NK-92 (cell line): ENCODE measurements around the gene PRKACG.
"Not testable (repeated sequence)": the region's sequence is repeated elsewhere in the genome, so short reads cannot be mapped to it uniquely, and the experiment has no call there.

ENCODE experiments used
- DNase-seq: peaks from one replicate; lab custom pipeline; 2025; ENCODE audit not compliant: unreplicated experiment; lab: John Stamatoyannopoulos, UW

Gene PRKACG

DNA sequence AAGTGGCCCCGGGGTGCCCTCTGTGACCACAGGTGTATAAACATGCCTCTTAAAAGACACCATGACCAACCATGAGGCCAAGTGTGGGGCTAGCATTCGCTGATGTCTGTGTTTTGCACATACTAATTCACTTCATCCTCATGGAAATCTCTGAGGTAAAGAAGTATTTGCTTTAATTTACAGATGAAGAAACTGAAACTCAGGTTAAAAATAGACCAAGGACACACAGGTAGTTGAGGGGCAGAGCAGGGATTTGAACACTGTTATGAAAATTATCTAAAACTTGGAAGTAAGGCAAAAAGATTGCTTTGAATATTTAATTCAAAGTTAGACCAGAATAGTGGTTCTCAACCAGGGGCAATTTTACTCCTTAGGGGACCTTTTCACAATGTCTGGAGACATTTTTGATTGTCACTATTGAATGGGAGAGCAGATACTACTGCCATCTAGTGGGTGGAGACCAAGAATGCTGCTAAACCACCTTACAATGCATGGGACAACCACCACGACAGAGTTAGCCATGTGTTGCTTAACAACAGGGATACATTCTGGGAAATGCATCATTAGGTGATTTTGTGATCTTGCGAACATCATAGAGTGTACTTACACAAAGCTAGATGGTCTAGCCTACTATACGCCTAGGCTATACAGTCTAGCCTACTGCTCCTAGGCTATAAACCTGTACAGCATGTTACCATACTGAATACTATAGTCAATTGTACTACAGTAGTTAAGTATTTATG, 13.6 kb upstream of the PRKACG start:
- DNase-seq, result no peak

DNA sequence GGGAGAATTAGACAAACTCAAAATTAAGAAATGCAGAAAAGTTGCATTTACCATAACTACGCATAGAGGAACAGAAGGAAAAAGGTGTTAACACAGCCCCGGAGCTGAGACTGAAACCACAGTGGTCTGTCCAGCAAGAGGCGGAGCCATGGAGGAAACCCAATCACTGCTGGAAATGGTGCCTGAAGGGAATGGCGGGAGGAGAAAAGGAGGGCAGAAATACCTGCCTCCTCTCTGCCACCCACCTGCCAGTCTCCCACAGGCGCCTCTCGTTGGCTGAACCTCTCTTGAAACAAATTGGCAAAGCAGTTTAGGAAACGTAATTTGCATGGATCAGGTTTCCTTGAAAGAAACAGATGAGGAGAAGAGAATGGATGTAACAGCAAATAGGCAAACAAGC, 9.7 kb upstream of the PRKACG start:
- no peak for DNase-seq

DNA sequence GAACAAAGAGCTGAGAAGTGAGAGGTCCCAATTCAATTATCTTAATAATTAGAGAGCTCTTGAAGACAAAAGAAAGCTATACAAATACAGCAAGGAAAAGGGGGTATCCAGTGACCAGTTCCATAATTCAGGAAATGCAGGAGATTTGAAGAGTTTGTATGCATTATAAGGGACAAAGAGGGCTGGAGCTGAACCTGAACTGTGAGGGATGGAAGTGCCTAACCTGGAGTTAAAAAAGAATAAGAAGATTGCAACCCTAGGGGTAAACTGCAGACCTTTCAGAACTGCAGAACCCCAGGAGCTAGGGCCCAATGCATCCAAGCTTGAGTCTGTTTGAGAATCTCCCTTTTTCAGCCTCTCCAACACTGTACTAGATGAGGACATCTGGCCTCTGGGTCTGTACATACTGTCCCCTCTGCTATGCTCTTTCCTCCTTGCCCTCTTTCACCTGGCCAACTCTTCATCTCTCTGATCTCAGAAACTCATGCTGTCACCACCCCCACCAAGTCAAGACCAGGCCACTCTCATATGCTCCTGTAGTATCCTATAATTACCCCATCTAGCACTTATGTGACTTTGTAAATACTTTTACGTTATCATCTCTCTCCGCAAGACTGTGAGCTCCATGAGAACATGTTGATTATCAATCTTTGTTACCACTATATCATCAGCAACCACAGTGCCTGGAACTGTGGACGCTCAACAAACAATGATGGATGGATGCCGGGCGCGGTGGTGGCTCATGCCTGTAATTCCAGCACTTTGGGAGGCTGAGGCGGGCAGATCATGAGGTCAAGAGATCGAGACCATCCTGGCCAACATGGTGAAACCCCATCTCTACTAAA, 6.6 kb upstream of the PRKACG start:
- DNase-seq, result no peak

DNA sequence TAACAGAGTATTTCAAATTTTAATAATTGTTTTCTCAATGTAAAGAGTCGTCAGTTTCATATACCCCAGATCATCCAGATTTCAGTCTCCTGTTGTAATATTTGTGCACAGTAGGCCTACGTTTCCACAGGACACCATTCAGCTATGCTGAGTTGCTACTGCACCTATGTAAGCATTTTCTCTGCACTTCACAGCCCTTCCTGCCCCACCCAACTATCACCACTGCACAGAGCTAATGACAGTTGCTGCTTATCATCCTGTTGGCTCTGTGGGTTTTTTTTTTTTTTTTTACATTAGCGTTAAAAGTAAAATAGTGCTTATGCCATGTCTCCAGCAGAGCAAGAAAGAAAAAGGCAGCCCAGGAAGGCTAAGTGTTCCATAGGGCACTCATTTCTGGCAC, 5.9 kb upstream of the PRKACG start:
- no peak for DNase-seq

DNA sequence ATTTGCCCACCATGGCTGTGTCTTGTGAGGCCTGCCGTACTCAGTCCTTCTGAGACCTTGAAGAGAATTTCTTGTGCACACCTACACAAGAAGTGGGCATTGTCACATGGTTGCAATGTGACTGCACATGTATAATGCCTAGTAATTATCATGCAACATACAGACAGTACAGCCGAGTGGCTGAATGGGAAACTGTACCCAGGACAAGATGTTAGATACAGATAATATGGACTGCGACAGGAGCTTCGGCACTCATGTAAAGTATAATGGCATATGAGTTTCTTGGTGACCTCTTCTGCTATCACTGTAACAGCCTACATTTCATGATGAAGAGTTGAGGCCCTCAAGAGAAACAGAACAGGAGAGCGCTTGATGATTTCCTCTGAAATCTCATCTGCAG, 4.8 kb upstream of the PRKACG start:
- no peak for DNase-seq

DNA sequence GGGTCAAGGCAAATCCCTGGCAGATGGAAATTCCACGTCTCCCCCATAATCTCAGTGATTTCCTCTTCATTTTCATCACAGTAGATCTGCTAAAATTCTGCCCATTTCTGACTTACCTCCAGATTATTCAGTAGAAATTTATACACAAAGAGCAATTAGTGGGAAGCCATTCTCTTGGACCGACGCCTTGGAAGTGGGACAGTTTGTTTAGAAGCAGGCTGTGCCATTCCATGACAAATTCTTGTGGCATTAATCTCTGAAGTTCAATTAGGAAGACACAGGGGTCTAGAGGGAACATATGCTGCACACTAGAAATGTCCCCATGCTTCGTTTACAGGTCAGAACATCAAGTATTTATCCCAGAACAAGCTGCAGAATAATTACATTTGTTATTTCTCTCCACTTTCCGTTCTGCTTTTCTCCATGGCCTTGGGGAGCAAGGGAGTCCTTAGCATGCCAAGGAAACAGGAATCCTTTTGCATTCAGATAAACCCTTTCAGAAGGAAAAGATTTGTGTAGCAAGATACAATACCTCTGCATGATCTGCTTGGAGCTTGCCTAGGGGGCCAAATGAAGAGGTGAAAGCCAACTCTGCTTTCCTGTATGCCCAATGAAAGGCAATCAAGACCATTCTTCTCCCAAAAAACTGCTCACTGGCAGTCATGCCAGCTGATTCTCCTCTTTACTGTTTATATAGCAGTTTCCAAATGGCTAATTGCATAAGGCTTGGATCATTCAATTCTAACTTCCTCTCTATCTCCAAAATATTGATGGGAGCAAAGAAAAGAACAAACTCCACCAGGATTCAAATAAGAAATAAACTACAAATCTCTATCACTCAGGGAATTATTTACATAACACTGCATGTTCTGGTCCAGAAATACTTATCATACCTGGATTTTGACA, 2.5 kb upstream of the PRKACG start:
- no peak for DNase-seq

DNA sequence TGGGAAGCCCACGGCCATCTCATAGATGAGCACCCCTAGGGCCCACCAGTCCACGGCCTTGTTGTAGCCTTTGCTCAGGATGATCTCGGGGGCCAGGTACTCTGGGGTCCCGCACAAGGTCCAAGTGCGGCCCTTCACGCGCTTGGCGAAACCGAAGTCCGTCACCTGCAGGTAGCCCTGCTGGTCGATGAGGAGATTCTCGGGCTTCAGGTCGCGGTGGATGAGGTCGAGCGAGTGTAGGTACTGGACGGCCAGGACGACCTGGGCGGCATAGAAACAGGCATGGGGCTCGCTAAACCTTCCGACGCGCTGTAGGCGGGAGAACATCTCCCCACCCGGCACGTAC, 558 bp downstream of the PRKACG start:
- DNase-seq, result no peak

DNA sequence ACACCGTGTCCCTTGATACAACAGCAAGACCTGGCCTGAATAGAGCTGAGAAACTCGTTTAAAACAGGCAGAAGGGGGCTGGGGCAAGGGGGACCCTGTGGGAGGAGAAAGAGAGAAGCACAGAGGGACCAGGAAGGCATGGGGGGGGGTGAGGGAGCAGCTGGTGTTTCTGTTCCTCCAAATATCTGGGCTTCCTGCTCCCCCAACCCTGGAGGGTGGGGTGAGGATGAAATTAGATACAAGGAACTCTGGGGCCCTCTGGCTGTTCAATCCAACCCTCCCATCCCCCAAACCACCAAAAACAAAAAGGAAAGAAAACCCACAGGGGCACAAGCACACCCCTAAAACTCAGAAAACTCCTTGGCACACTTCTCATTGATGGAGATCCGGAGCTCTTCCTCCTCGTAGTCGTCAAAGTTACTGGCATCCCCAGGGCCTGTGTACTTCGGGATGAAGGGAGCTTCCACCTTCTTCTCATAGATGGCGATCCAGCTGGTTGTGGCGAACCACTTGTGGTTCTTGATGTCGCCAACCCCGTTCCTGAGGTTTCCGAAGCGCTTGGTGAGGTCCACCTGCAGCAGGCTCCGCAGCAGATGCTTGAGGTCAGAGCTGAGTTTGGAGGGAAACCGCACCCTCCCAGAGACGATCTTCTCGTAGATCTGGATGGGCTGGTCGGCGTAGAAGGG, 1.1 kb downstream of the PRKACG start:
- no peak for DNase-seq

DNA sequence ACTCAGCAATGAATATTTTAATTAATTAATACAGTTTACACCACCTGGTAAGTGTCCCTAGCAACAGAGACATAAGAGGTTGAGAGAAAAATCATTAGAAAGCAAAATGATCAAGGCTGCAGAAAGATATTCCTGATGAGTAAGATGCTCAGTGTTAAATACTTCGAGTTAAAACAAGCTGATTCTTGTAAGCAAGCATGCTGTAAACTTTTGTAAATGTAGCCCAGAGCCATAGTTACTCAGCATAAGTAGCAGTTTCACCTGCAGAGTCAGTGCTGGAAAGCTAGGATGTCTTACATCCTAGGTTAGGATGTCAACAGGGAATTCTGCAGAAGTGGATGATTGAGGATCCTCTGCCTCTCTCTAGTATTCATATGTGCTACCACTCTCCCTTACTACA, 4.2 kb downstream of the PRKACG start:
- no peak for DNase-seq

DNA sequence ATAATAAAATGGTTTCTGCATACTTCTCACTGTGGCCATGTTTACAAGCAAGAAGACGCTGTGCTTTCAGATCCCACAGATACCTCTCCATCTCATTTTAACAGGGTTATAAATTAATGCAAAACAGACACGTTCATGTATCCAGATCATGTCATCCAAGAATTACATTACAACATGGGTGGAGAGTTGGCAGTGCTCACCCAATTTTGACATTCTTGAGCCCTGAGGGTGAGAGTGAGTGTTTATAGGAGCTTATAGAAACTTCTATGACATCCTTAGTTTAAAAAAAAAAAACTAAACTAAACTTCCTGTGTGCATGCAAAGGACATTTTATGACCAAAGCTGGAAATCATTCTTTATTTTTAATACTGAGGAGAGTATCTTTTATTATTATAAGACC, 9.1 kb downstream of the PRKACG start:
- no peak for DNase-seq

DNA sequence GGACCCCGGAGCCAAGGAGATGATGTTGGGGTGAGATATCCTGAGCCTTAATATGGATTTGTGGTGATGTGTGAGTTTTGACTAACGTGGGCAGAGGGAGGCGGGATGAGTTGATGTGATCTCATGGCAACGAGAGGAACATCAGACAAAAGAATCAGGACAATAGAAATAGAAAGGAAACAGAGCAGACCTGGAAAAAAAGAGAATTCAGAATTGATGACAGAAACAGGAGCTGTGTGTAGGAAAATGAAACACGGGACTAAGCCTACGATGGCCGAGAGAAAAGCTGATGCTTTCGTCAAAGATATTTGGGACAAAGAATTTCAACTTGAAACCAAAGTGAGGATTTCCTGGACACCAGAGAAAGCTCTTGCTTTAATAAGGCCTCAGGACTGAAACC, 10.9 kb downstream of the PRKACG start:
- no peak for DNase-seq

DNA sequence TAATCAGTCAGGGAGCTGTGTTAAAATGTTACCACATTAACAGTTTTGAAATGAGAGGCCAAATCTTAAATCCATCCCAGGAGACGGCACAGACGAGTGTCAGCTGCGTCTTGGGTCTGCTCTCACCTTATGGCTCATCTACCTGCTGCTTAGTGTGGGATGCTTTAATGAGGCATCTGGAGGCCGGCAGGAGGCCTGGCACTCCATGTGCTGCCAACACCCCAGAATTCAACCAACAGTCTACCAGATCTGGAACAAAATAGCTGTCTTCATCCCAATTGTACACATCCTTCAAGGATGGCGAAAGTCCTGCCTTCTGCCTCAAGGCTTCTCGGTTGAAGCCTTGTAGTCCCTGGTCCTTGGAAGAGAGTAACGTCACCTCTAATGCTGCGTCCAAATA, 12.0 kb downstream of the PRKACG start:
- no peak for DNase-seq

DNA sequence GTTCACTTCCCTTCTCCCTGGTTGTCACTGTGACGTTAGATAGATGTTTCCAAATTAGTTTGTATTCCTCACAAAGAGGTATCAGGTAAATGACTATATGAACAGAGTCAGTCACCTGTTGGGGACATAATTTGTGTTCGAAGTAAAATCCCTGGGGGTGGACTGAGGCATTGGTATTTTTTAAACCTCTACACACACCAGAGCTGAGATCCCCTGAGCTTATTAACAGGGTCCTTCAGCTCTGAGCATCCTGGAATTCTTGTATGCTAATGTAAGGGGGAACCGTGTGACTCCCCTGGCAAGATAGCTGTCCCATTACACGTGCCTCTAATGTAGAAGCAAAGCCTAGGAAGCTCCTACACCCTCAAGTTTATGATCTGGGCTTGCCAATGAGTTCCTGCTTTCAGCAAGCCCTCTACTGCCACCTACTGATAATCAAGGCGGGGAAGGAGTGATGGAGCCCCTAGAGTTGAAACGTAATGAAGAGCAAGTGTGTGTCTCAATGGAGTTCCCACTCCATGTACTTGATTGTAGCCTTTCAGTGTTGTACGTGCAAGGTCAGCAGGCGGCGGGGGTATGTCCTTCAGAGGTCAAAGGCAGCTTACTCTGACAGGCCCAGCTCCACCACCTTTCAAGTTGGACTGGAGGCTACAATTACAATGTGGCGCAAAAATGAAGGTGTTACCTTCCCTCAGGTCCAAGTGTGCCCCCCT, 14.4 kb downstream of the PRKACG start:
- DNase-seq, result no peak

DNA sequence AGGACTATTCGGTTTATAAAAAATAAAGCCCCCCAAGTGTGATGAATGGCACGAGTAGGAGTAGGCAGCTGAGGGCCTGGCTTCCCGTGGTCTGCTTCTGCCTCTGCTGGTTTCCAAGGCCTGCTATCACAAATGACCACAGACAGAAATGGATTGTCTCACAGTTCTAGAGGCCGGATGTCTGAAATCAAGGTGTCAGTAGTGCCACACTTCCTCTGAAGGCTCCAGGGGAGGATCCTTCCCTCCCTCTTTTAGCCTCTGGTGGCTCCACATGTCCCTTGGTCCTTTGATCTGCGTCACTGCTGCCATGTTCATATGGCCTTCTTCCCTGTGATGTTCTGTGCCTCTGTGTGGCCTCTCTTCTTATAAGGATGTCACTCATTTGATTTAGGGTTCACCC, 15.1 kb downstream of the PRKACG start:
- no peak for DNase-seq

DNA sequence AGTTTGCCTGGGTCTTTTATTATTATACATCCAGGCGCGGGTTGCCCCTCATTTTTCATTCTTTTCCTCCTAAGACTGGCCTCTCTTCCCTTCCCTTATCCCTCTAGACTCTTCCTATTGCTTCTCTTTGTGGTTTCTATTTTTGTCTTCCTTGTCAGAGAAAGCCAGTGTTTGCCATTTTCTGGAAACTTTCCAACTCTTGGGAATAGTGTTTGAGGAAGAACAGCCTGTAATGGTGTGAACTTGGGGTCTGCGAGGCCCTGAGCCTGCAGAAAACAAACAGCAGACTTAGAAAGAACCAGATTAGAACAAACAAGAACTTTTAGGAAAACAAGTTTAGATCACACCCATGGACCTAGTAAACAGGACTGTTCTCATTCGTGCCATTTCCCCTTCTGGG, 15.5 kb downstream of the PRKACG start:
- no peak for DNase-seq

DNA sequence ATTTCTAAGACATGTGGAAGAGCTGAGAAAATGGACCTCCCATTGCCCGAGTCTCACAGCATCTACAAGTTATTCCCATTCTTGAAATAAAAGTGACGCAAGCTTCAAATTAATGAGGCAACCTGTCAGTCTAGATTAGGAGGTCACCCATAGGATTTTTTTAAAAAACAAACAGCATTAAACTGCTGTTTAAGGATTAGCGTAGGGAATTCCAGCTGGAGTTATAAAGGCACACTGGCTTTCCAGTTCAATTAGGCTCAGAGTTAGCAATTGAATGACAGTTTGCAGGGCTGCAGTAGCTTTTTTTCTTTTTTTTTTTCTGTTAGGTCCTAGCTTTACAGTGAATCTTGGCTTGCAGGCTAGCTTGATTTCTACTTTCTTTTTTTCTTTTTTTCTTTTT, 16.2 kb downstream of the PRKACG start:
- DNase-seq, result no peak

DNA sequence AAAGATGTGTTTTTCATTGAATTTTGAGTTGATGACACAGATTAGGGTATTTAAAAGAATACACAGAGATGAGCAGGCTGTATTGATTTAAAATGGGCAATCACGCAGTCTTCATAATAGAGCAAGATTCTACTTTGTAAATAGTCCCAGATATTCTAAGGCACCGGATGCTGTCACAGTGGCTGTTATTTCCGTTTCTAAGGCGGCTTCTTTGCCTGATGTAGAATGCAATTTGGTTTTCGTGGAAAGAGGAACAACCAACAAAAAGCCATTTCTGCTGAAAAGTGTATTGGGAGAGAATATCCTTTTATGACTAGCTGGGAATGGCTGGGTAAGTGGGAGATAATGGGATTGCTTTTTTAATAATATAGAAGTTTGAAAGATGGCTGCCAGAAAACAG, 17.5 kb downstream of the PRKACG start:
- DNase-seq, result no peak

DNA sequence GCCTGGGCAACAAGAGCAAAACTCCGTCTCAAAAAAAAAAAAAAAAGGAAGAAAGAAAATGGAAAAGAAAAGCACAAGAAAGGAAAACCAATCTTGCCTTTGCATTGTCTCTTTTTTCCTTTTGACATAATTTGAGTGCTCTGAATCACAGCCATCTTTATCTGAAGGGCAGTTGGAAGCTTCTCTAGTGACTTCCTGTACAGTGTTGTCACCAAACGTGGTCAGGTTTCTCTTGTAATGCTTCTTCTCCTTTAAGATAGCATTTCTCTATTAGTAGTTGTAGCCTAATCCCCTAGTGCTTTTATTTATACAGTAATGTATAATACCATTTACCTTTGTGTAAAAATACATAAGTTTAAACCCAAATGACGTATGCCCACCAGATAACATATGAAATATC, 18.1 kb downstream of the PRKACG start:
- no peak for DNase-seq

DNA sequence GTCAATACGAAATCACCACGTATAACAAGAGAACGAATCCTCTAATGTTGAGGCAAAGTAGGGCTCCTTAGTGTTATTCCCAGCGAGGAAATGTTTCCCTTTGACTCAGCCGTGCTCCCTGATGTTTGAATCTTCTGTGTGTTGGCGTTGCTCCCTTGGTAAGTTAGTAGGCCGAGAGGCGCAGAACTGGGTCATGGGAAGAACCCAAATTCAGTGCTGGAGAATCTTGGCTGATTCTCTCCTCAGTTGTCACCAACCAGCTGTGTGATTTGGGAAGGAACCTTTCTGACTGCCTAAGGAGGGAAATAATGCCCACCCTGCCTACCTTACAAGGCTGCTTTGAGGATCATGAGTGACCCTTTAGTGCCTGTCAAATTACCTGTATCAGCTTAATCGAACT, 22.5 kb downstream of the PRKACG start:
- no peak for DNase-seq

DNA sequence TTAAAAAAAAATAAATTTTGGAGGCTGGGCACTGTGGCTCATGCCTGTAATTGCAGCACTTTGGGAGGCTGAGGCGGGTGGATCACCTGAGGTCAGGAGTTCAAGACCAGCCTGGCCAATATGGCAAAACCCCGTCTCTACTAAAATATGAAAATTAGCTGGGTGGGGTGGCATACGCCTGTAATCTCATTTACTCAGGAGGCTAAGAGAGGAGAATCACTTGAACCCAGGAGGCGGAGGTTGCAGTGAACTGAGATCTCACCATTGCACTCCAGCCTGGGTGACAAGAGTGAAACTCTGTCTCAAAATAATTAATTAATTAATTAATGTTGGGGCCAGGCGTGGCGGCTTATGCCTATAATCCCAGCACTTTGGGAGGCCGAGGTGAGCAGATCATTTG, 27.0 kb downstream of the PRKACG start:
- DNase-seq, result not testable (repeated sequence)
